GM19438 (cell line): ENCODE results near the gene CDIPT.
A peak's percentile ranks its signal among the peaks of the same experiment; 100 is the strongest.
"Not testable (repeated sequence)": the region's sequence is repeated elsewhere in the genome, so short reads cannot be mapped to it uniquely, and the experiment has no call there.

Experiments
- ATAC-seq: cut with Tn5 transposase; IDR thresholded peaks from one replicate; pipeline ENCODE4 v1.9.1; 2021; ENCODE audit warnings: low read depth; ENCODE audit not compliant: unreplicated experiment

CDIPT gene

GRCh38 chr16:29897333-29897732 is 34.3 kb upstream of the CDIPT start:
- no peak for ATAC-seq

GRCh38 chr16:29896841-29897240 is 33.8 kb upstream of the CDIPT start:
- no peak for ATAC-seq

GRCh38 chr16:29894352-29894751 is 31.3 kb upstream of the CDIPT start:
- ATAC-seq, result no peak

GRCh38 chr16:29893553-29893952 is 30.5 kb upstream of the CDIPT start:
- ATAC-seq, result no peak

GRCh38 chr16:29892458-29892813 is 29.4 kb upstream of the CDIPT start:
- no peak for ATAC-seq

- no peak for ATAC-seq
Measured at GRCh38 chr16:29891525-29892457, 28.8 kb upstream of the CDIPT start.

GRCh38 chr16:29889372-29889771 is 26.3 kb upstream of the CDIPT start:
- ATAC-seq, result not testable (repeated sequence)

- no peak for ATAC-seq
Measured at GRCh38 chr16:29883987-29884386, 21.0 kb upstream of the CDIPT start.

- no peak for ATAC-seq
Measured at GRCh38 chr16:29881050-29881449, 18.0 kb upstream of the CDIPT start.

- no peak for ATAC-seq
Measured at GRCh38 chr16:29878172-29878571, 15.1 kb upstream of the CDIPT start.

GRCh38 chr16:29877266-29877961 is 14.4 kb upstream of the CDIPT start:
- peak; percentile 81 for ATAC-seq

GRCh38 chr16:29876594-29877249 is 13.7 kb upstream of the CDIPT start:
- ATAC-seq, result no peak

GRCh38 chr16:29876217-29876593 is 13.2 kb upstream of the CDIPT start:
- ATAC-seq, result no peak

- ATAC-seq, result no peak
Measured at GRCh38 chr16:29875206-29875605, 12.2 kb upstream of the CDIPT start.

- ATAC-seq, result no peak
Measured at GRCh38 chr16:29873319-29873718, 10.3 kb upstream of the CDIPT start.

- no peak for ATAC-seq
Measured at GRCh38 chr16:29871822-29872546, 9.0 kb upstream of the CDIPT start.

GRCh38 chr16:29869067-29869466 is 6.0 kb upstream of the CDIPT start:
- ATAC-seq, result not testable (repeated sequence)

GRCh38 chr16:29868396-29869009 is 5.5 kb upstream of the CDIPT start:
- ATAC-seq, result no peak

GRCh38 chr16:29864205-29864604 is 1.2 kb upstream of the CDIPT start:
- ATAC-seq, result no peak

GRCh38 chr16:29863669-29863984 is 601 bp upstream of the CDIPT start:
- no peak for ATAC-seq
